OCI-LY1 (cell line): ENCODE data around the gene USP9Y.

Experiments used
- H2AFZ ChIP-seq: fragments of 200-600 bp; sonication (generic), shearing (Covaris generic); 2 replicates; pipeline ENCODE4 v1.6.0; 2014; ENCODE audit warnings: antibody characterized with exemption, mild to moderate bottlenecking, low read length
- H3F3A ChIP-seq: fragments of 200-600 bp; sonication (generic), shearing (Covaris generic); 2 replicates; pipeline ENCODE4 v1.6.0; 2014; ENCODE audit warnings: mild to moderate bottlenecking, antibody characterized with exemption, low read length, moderate library complexity; ENCODE audit not compliant: insufficient read depth
- H3K27ac ChIP-seq: fragments of 200-600 bp; sonication (generic); 2 replicates; pipeline ENCODE4 v1.5.1; 2014; ENCODE audit warnings: low read length, mixed run types, mild to moderate bottlenecking, low read depth; ENCODE audit not compliant: poor library complexity, severe bottlenecking
- H3K27me3 ChIP-seq: fragments of 200-600 bp; sonication (generic); 2 replicates; pipeline ENCODE4 v1.6.0; 2014; ENCODE audit warnings: antibody characterized with exemption, mild to moderate bottlenecking, low read length, moderate library complexity; ENCODE audit not compliant: insufficient read depth
- H3K36me3 ChIP-seq: fragments of 200-600 bp; sonication (generic); 2 replicates; pipeline ENCODE4 v1.6.1; 2014; ENCODE audit warnings: mild to moderate bottlenecking, antibody characterized with exemption, low read length, moderate library complexity, mixed read lengths; ENCODE audit not compliant: insufficient read depth
- H3K4me1 ChIP-seq: fragments of 200-600 bp; sonication (generic); 2 replicates; pipeline ENCODE4 v1.5.1; 2014; ENCODE audit warnings: mild to moderate bottlenecking, low read length, moderate library complexity; ENCODE audit not compliant: insufficient read depth, severe bottlenecking
- H3K4me2 ChIP-seq: fragments of 200-600 bp; sonication (generic), shearing (Covaris generic); 2 replicates; pipeline ENCODE4 v1.6.1; 2014; ENCODE audit warnings: low read length
- H3K4me3 ChIP-seq: fragments of 200-600 bp; sonication (generic); 2 replicates; pipeline ENCODE4 v1.5.1; 2014; ENCODE audit warnings: low read length, low read depth, mild to moderate bottlenecking, mixed read lengths; ENCODE audit not compliant: poor library complexity, severe bottlenecking
- H3K79me2 ChIP-seq: fragments of 200-600 bp; shearing (Covaris generic); 2 replicates; pipeline ENCODE4 v1.6.1; 2016; ENCODE audit warnings: mixed run types, low read length, mixed read lengths; ENCODE audit not compliant: insufficient read depth
- H3K9ac ChIP-seq: fragments of 200-600 bp; sonication (generic), shearing (Covaris generic); 2 replicates; pipeline ENCODE4 v1.6.1; 2014; ENCODE audit warnings: mild to moderate bottlenecking, low read length, mixed read lengths
- H3K9me2 ChIP-seq: fragments of 200-600 bp; sonication (generic), shearing (Covaris generic); 2 replicates; pipeline ENCODE4 v1.6.1; 2014; ENCODE audit warnings: low read depth, mild to moderate bottlenecking, low read length, mixed read lengths
- H3K9me3 ChIP-seq: fragments of 200-600 bp; shearing (Covaris generic); 2 replicates; pipeline ENCODE4 v1.6.1; 2014; ENCODE audit warnings: low read length, mixed read lengths
- H4K20me1 ChIP-seq: fragments of 200-600 bp; sonication (generic), shearing (Covaris generic); 2 replicates; pipeline ENCODE4 v1.6.0; 2016; ENCODE audit warnings: mild to moderate bottlenecking, low read length; ENCODE audit not compliant: insufficient read depth
- EZH2 ChIP-seq: fragments of 200-600 bp; sonication (generic), shearing (Covaris generic); IDR thresholded peaks from 2 replicates; pipeline ENCODE4 v1.8.0; 2017; ENCODE audit warnings: borderline replicate concordance, mixed run types, mild to moderate bottlenecking, antibody characterized with exemption, low read length, moderate library complexity, mixed read lengths
- TF ChIP-seq, protein P1 (sequence below): fragments of 200-600 bp; sonication (generic), shearing (Covaris generic); IDR thresholded peaks from 2 replicates; pipeline ENCODE4 v1.5.1; 2017; ENCODE audit warnings: mild to moderate bottlenecking, antibody characterized with exemption, low read length, moderate library complexity, mixed read lengths

The USP9Y gene

DNA sequence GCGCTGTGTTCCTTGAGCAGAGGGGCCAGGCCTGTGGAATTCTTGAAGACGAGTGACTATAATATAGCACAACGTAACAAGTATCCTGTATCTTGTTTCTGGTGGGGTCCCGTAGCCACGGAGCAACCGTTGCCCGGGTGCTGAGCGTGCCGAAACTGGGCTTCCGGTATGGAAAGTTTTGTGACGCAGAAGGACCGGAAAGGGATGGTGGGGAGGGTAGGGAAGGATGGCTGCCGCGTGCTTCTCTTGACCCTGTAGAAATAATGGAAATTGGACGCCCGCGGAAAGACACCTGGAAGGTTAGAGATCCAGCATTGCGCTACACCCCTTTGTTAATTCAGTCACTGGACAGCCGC, 204.5 kb downstream of the USP9Y start:
- Histone ChIP-seq H3K4me2 (peak overlapping the region; percentile 78), H3K79me2 (peaks cover 49% of the 10 kb centered on the region), H2AFZ (no peak overlapping the region), H3F3A (no peaks in the 10 kb centered on the region), H3K27ac (peak overlapping the region; percentile 95), H3K9me2 (no peaks in the 10 kb centered on the region), H3K27me3 (no peaks in the 10 kb centered on the region), H3K36me3 (peaks cover 32% of the 10 kb centered on the region), H3K9ac (peak overlapping the region; percentile 99), H3K9me3 (no peaks in the 10 kb centered on the region), H3K4me1 (peaks cover 19% of the 10 kb centered on the region), H4K20me1 (no peaks in the 10 kb centered on the region), H3K4me3 (peak overlapping the region; percentile 100)
- TF ChIP-seq EZH2, result no peak
- TF ChIP-seq, protein P1, sequence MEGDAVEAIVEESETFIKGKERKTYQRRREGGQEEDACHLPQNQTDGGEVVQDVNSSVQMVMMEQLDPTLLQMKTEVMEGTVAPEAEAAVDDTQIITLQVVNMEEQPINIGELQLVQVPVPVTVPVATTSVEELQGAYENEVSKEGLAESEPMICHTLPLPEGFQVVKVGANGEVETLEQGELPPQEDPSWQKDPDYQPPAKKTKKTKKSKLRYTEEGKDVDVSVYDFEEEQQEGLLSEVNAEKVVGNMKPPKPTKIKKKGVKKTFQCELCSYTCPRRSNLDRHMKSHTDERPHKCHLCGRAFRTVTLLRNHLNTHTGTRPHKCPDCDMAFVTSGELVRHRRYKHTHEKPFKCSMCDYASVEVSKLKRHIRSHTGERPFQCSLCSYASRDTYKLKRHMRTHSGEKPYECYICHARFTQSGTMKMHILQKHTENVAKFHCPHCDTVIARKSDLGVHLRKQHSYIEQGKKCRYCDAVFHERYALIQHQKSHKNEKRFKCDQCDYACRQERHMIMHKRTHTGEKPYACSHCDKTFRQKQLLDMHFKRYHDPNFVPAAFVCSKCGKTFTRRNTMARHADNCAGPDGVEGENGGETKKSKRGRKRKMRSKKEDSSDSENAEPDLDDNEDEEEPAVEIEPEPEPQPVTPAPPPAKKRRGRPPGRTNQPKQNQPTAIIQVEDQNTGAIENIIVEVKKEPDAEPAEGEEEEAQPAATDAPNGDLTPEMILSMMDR, result no peak

- Histone ChIP-seq H3K4me1 (peaks cover 19% of the 10 kb centered on the region), H3K9me2 (no peaks in the 10 kb centered on the region), H3K79me2 (peaks cover 52% of the 10 kb centered on the region), H3F3A (no peaks in the 10 kb centered on the region), H2AFZ (no peak overlapping the region), H3K9me3 (no peaks in the 10 kb centered on the region), H3K36me3 (peaks cover 35% of the 10 kb centered on the region), H3K4me2 (peak overlapping the region; percentile 78), H3K27me3 (no peaks in the 10 kb centered on the region), H4K20me1 (no peaks in the 10 kb centered on the region), H3K4me3 (peak overlapping the region; percentile 100), H3K9ac (peak overlapping the region; percentile 99), H3K27ac (peak overlapping the region; percentile 95)
- TF ChIP-seq, protein P1, result no peak
- no peak for TF ChIP-seq EZH2
Observed at GRCh38 chrY:12905895-12906294, 204.9 kb downstream of the USP9Y start.
